Measurements from ENCODE around the gene DMGDH.

GRCh38 chr5:79088507-79088906, 19.0 kb upstream of the DMGDH start:
- TF ChIP-seq POLR2A (IDR thresholded peaks at IDR 0.05; ENCODE audit: low read length) (no peak), GATA1 (IDR thresholded peaks at IDR 0.05; ENCODE audit: low read depth, low read length) (no peak)

Data from erythroblast (primary cell).